IMR-90 (cell line): Measurements from ENCODE around the gene METTL2B. TPM values are rescaled to one million over a fixed set of nuclear protein-coding genes. Genes with fewer than 3 reads are reported as not detected.

Experiments
- ATAC-seq: fragments of 200-7000 bp; cut with Tn5 transposase; 2 replicates; pipeline ENCODE4 v1.9.1; 2020; ENCODE audit warnings: low read depth, mild to moderate bottlenecking, moderate library complexity
- BruUV-seq: library from RNA; stranded (reverse); fragments of 400-500 nt; replicated peaks from 2 replicates; lab custom pipeline; 2021; lab: Mats Ljungman, UMichigan
- CTCF ChIA-PET: fragments of 300-600 bp; formaldehyde crosslinking; extraction: SDS; loops from one replicate; lab custom pipeline; 2021; ENCODE audit warnings: antibody characterized with exemption; lab: Yijun Ruan, JAX
- POLR2A ChIA-PET: fragments of 300-600 bp; sonication (Branson Sonifier 250); formaldehyde crosslinking; loops from one replicate; lab custom pipeline; 2022; ENCODE audit warnings: antibody characterized with exemption; ENCODE audit not compliant: unreplicated experiment; lab: Charles Lee
- DNase-seq: peaks from one replicate; pipeline ENCODE4 v3.0.0; 2013
- H2AFZ ChIP-seq: replicated peaks from 2 replicates; pipeline ENCODE3; 2013; ENCODE audit warnings: low read length, mild to moderate bottlenecking; ENCODE audit not compliant: poor library complexity
- H2AK5ac ChIP-seq: 2 replicates; pipeline ENCODE4 v1.6.1; 2013; ENCODE audit warnings: low read depth, low read length, inconsistent platforms
- H2AK9ac ChIP-seq: replicated peaks from 2 replicates; pipeline ENCODE3; 2013; ENCODE audit warnings: mild to moderate bottlenecking, low read depth, low read length, moderate library complexity; ENCODE audit not compliant: poor library complexity
- H2BK120ac ChIP-seq: 2 replicates; pipeline ENCODE4 v1.6.1; 2013; ENCODE audit warnings: low read depth, low read length, inconsistent platforms
- H2BK15ac ChIP-seq: 3 replicates; pipeline ENCODE4 v1.6.1; 2013; ENCODE audit warnings: low read depth, low read length, inconsistent platforms
- H2BK20ac ChIP-seq: 2 replicates; pipeline ENCODE4 v1.6.1; 2013; ENCODE audit warnings: low read depth, mild to moderate bottlenecking, inconsistent platforms, low read length, moderate library complexity
- H2BK5ac ChIP-seq: 2 replicates; pipeline ENCODE4 v1.6.1; 2013; ENCODE audit warnings: mild to moderate bottlenecking, low read depth, low read length, inconsistent platforms; ENCODE audit not compliant: poor library complexity, severe bottlenecking
- H3K14ac ChIP-seq: replicated peaks from 2 replicates; pipeline ENCODE4 v1.6.1; 2013; ENCODE audit warnings: low read depth, low read length, inconsistent platforms
- H3K18ac ChIP-seq: 2 replicates; pipeline ENCODE4 v1.6.1; 2013; ENCODE audit warnings: low read depth, low read length, control low read depth
- H3K23ac ChIP-seq: 2 replicates; pipeline ENCODE4 v1.6.1; 2013; ENCODE audit warnings: low read depth, low read length, inconsistent platforms
- H3K27ac ChIP-seq: 2 replicates; pipeline ENCODE4 v1.5.1; 2013; ENCODE audit warnings: mild to moderate bottlenecking, control low read depth, low read length; ENCODE audit not compliant: insufficient read depth
- H3K27me3 ChIP-seq: 2 replicates; pipeline ENCODE4 v1.6.1; 2013; ENCODE audit warnings: low read length; ENCODE audit not compliant: control insufficient read depth, insufficient read depth
- H3K36me3 ChIP-seq: 2 replicates; pipeline ENCODE4 v1.6.1; 2013; ENCODE audit warnings: low read length, mixed read lengths; ENCODE audit not compliant: control insufficient read depth, insufficient read depth
- H3K4ac ChIP-seq: 2 replicates; pipeline ENCODE4 v1.6.1; 2013; ENCODE audit warnings: low read depth, low read length, inconsistent platforms
- H3K4me1 ChIP-seq: 2 replicates; pipeline ENCODE4 v1.6.1; 2013; ENCODE audit warnings: low read length, mixed read lengths; ENCODE audit not compliant: control insufficient read depth, insufficient read depth
- H3K4me2 ChIP-seq: 2 replicates; pipeline ENCODE4 v1.6.1; 2013; ENCODE audit warnings: low read depth, mild to moderate bottlenecking, control low read depth, low read length, moderate library complexity
- H3K4me3 ChIP-seq: 2 replicates; pipeline ENCODE4 v1.5.1; 2013; ENCODE audit warnings: low read depth, mild to moderate bottlenecking, control low read depth, low read length, moderate library complexity; ENCODE audit not compliant: insufficient read depth
- H3K56ac ChIP-seq: 2 replicates; pipeline ENCODE4 v1.6.1; 2013; ENCODE audit warnings: low read length, inconsistent platforms; ENCODE audit not compliant: insufficient read depth; ENCODE audit errors: extremely low read depth
- H3K79me1 ChIP-seq, 2 experiments: 2 replicates each; pipeline ENCODE4 v1.6.1; 2013; ENCODE audit warnings: low read length in 2 of 2, inconsistent platforms in 1 of 2, low read depth in 1 of 2
- H3K9ac ChIP-seq: 2 replicates; pipeline ENCODE4 v1.6.1; 2013; ENCODE audit warnings: low read depth, low read length, control low read depth
- H3K9me1 ChIP-seq: 2 replicates; pipeline ENCODE4 v1.6.1; 2013; ENCODE audit warnings: low read length, inconsistent platforms; ENCODE audit not compliant: insufficient read depth
- H3K9me3 ChIP-seq: 2 replicates; pipeline ENCODE4 v1.6.1; 2013; ENCODE audit warnings: low read length; ENCODE audit not compliant: control insufficient read depth, insufficient read depth
- H4K20me1 ChIP-seq: 2 replicates; pipeline ENCODE4 v1.6.1; 2013; ENCODE audit warnings: low read length, inconsistent platforms; ENCODE audit not compliant: insufficient read depth
- H4K5ac ChIP-seq: 2 replicates; pipeline ENCODE4 v1.6.1; 2013; ENCODE audit warnings: mild to moderate bottlenecking, low read depth, low read length, control low read depth
- H4K8ac ChIP-seq, 2 experiments: 2 replicates each; pipeline ENCODE4 v1.6.1; 2013; ENCODE audit warnings: low read depth in 2 of 2, low read length in 2 of 2, control low read depth in 1 of 2, inconsistent platforms in 1 of 2
- H4K91ac ChIP-seq: 2 replicates; pipeline ENCODE4 v1.6.1; 2013; ENCODE audit warnings: low read depth, low read length, inconsistent platforms; ENCODE audit not compliant: insufficient read depth
- BHLHE40 ChIP-seq: fragments of 150-350 bp; IDR thresholded peaks from 2 replicates; pipeline ENCODE4 v1.6.1; 2016; ENCODE audit warnings: mild to moderate bottlenecking, low read depth, low read length
- CEBPB ChIP-seq: IDR thresholded peaks from 2 replicates; pipeline ENCODE4 v1.6.1; 2012; ENCODE audit warnings: low read depth, low read length, improper control_type of control experiment
- CHD1 ChIP-seq: IDR thresholded peaks from 2 replicates; pipeline ENCODE4 v1.6.1; 2012; ENCODE audit warnings: low read depth, low read length, improper control_type of control experiment
- MAFK ChIP-seq: IDR thresholded peaks from 2 replicates; pipeline ENCODE4 v1.6.1; 2012; ENCODE audit warnings: low read depth, low read length, improper control_type of control experiment
- MAZ ChIP-seq: IDR thresholded peaks from 2 replicates; pipeline ENCODE4 v1.6.1; 2012; ENCODE audit warnings: low read depth, mild to moderate bottlenecking, low read length, improper control_type of control experiment, moderate library complexity, borderline replicate concordance
- MXI1 ChIP-seq: IDR thresholded peaks from 2 replicates; pipeline ENCODE4 v1.6.1; 2012; ENCODE audit warnings: low read depth, mild to moderate bottlenecking, low read length, moderate library complexity, borderline replicate concordance
- NFE2L2 ChIP-seq: fragments of 150-350 bp; IDR thresholded peaks from 2 replicates; pipeline ENCODE4 v1.6.1; 2016; ENCODE audit warnings: low read depth, mild to moderate bottlenecking, low read length
- POLR2A ChIP-seq: IDR thresholded peaks from 2 replicates; pipeline ENCODE4 v1.6.1; 2012; ENCODE audit warnings: mild to moderate bottlenecking, low read depth, low read length
- RAD21 ChIP-seq: IDR thresholded peaks from 2 replicates; pipeline ENCODE4 v1.6.1; 2012; ENCODE audit warnings: low read length, improper control_type of control experiment
- RCOR1 ChIP-seq: IDR thresholded peaks from 2 replicates; pipeline ENCODE4 v1.6.1; 2012; ENCODE audit warnings: mild to moderate bottlenecking, low read length, improper control_type of control experiment; ENCODE audit not compliant: insufficient replicate concordance
- RFX5 ChIP-seq: IDR thresholded peaks from 2 replicates; pipeline ENCODE4 v1.8.0; 2012; ENCODE audit warnings: low read depth, mild to moderate bottlenecking, low read length, moderate library complexity
- SMC3 ChIP-seq: fragments of 150-350 bp; IDR thresholded peaks from 2 replicates; pipeline ENCODE4 v1.6.1; 2016; ENCODE audit warnings: low read depth, mild to moderate bottlenecking, antibody characterized with exemption, low read length, moderate library complexity
- WGBS, 2 experiments: methylation state at CpG; one replicate each; pipeline versions ENCODE4 v1.1.5 to v1.1.7; 2013; ENCODE audit warnings: missing lambda C conversion rate in 2 of 2; ENCODE audit not compliant: insufficient read length in 1 of 2; ENCODE audit errors: extremely low coverage in 2 of 2; 5-methylcytosine and 5-hydroxymethylcytosine counted together
- dilution Hi-C: fragments of 300-500 bp; cut with HindIII; formaldehyde crosslinking; loops from one replicate; pipeline ENCODE4 v1.14.3; 2018; ENCODE audit warnings: low sequenced_read_pairs; ENCODE audit not compliant: unreplicated experiment
- in situ Hi-C: fragments of 300-500 bp; cut with MboI; formaldehyde crosslinking; loops from 3 replicates; pipeline ENCODE4 v1.14.3; 2019; ENCODE audit warnings: low sequenced_read_pairs, inconsistent platforms, mixed read lengths
- intact Hi-C: fragments of 100-400 bp; cut with micrococcal nuclease; formaldehyde crosslinking; loops from 2 replicates; pipeline ENCODE4 v1.10.0; 2022
- polyA plus RNA-seq, 3 experiments: library from polyadenylated mRNA; depleted of rRNA; stranded (reverse); fragments of >200 nt; gene quantifications; 2 replicates each; pipeline ENCODE4 v1.2.3, GENCODE V29; 2012; ENCODE audit warnings: low replicate concordance in 1 of 3
- total RNA-seq: library from RNA; depleted of rRNA; stranded (reverse); fragments of >200 nt; gene quantifications from 2 replicates; pipeline ENCODE4 v1.2.3, GENCODE V29; 2012
- TF ChIP-seq, protein P1 (sequence below): conservative IDR thresholded peaks from 2 replicates; pipeline ENCODE4 v1.5.1; 2012; ENCODE audit warnings: mild to moderate bottlenecking, low read depth, low read length, improper control_type of control experiment
- TF ChIP-seq, protein P2 (sequence below): fragments of 150-350 bp; IDR thresholded peaks from 2 replicates; pipeline ENCODE4 v1.6.1; 2017; ENCODE audit warnings: mild to moderate bottlenecking, antibody characterized with exemption, low read length, low read depth
- TF ChIP-seq, protein P3 (sequence below): fragments of 150-350 bp; IDR thresholded peaks from 2 replicates; pipeline ENCODE4 v1.6.1; 2016; ENCODE audit warnings: low read depth, mild to moderate bottlenecking, low read length, moderate library complexity, borderline replicate concordance

METTL2B gene
- total and polyA plus RNA-seq, 2 of the 4 experiments (the other 2 are of a cell fraction), result 18.0 to 34.2 TPM

DNA sequence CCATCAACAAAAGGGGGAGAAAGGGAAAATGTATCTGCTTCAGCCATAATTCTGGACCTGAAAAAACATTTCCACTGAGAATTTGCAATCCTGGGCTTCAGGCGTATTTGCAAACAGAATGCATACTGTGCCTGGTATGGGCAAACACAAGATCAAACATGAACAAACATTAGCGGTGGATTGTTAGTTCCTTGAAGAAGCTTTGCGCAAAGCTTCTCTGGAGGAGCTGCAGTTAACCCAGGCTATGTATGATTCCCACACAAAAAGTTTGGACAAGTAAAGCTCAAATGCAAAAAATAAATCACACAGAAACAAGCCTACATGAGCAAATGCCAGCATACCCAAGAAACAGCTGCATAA, 41.2 kb upstream of the METTL2B start:
- H3K56ac ChIP-seq, result no peak overlapping the region
- no peak overlapping the region for H3K4me2 ChIP-seq
- H3K9me1 ChIP-seq, result no peaks in the 10 kb centered on the region
- ATAC-seq (no peak), DNase-seq (no peak)
- no peak overlapping the region for H2BK15ac ChIP-seq
- H3K18ac ChIP-seq, result no peak overlapping the region
- H2BK5ac ChIP-seq, result no peak overlapping the region
- no peaks in the 10 kb centered on the region for H4K20me1 ChIP-seq
- no peaks in the 10 kb centered on the region for H3K4me1 ChIP-seq
- no peak overlapping the region for H4K91ac ChIP-seq
- ChIA-PET POLR2A (no interaction called here), CTCF (interaction anchor here (0.5 to 2.6 kb wide), 3 partner anchors 10 to 91 kb away, joined by 3 to 6 read pairs (median 5); no protein-coding TSS in a partner anchor)
- no peak overlapping the region for H2AK9ac ChIP-seq
- no peak overlapping the region for H3K23ac ChIP-seq
- no peaks in the 10 kb centered on the region for H3K79me1 ChIP-seq
- no peak overlapping the region for H4K5ac ChIP-seq
- H3K4me3 ChIP-seq, result no peak overlapping the region
- H4K8ac ChIP-seq, result no peak overlapping the region
- no peak overlapping the region for H3K9ac ChIP-seq
- intact Hi-C loops (no loop called here), dilution Hi-C loops (no loop called here), in situ Hi-C loops (no loop called here)
- no peak overlapping the region for H2AK5ac ChIP-seq
- H2BK120ac ChIP-seq, result no peak overlapping the region
- H2BK20ac ChIP-seq, result no peak overlapping the region
- H2AFZ ChIP-seq, result no peak overlapping the region
- H3K9me3 ChIP-seq, result no peaks in the 10 kb centered on the region
- H3K14ac ChIP-seq, result no peak overlapping the region
- H3K27me3 ChIP-seq, result peaks cover 32% of the 10 kb centered on the region
- H3K36me3 ChIP-seq, result no peaks in the 10 kb centered on the region
- BruUV-seq, result no TSS peak
- no peak overlapping the region for H3K4ac ChIP-seq
- TF ChIP-seq, protein P1, sequence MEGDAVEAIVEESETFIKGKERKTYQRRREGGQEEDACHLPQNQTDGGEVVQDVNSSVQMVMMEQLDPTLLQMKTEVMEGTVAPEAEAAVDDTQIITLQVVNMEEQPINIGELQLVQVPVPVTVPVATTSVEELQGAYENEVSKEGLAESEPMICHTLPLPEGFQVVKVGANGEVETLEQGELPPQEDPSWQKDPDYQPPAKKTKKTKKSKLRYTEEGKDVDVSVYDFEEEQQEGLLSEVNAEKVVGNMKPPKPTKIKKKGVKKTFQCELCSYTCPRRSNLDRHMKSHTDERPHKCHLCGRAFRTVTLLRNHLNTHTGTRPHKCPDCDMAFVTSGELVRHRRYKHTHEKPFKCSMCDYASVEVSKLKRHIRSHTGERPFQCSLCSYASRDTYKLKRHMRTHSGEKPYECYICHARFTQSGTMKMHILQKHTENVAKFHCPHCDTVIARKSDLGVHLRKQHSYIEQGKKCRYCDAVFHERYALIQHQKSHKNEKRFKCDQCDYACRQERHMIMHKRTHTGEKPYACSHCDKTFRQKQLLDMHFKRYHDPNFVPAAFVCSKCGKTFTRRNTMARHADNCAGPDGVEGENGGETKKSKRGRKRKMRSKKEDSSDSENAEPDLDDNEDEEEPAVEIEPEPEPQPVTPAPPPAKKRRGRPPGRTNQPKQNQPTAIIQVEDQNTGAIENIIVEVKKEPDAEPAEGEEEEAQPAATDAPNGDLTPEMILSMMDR, result no peak
- no peak for TF ChIP-seq MAFK
- TF ChIP-seq RCOR1, result no peak
- no peak for TF ChIP-seq CHD1
- TF ChIP-seq RFX5, result no peak
- TF ChIP-seq MAZ, result no peak
- TF ChIP-seq, protein P2, sequence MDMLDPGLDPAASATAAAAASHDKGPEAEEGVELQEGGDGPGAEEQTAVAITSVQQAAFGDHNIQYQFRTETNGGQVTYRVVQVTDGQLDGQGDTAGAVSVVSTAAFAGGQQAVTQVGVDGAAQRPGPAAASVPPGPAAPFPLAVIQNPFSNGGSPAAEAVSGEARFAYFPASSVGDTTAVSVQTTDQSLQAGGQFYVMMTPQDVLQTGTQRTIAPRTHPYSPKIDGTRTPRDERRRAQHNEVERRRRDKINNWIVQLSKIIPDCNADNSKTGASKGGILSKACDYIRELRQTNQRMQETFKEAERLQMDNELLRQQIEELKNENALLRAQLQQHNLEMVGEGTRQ, result no peak
- TF ChIP-seq NFE2L2, result no peak
- TF ChIP-seq SMC3, result no peak
- no peak for TF ChIP-seq MXI1
- TF ChIP-seq POLR2A, result no peak
- no peak for TF ChIP-seq BHLHE40
- no peak for TF ChIP-seq CEBPB
- TF ChIP-seq RAD21, result no peak
- TF ChIP-seq, protein P3, sequence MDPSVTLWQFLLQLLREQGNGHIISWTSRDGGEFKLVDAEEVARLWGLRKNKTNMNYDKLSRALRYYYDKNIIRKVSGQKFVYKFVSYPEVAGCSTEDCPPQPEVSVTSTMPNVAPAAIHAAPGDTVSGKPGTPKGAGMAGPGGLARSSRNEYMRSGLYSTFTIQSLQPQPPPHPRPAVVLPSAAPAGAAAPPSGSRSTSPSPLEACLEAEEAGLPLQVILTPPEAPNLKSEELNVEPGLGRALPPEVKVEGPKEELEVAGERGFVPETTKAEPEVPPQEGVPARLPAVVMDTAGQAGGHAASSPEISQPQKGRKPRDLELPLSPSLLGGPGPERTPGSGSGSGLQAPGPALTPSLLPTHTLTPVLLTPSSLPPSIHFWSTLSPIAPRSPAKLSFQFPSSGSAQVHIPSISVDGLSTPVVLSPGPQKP, result no peak
- WGBS, 2 experiments, result no CpG with 5 or more reads among the region's 3 CpGs
- H3K27ac ChIP-seq, result no peak overlapping the region
